ENCODE measurements around the gene NT5DC4. TPM values are rescaled to one million over a fixed set of nuclear protein-coding genes. Genes with fewer than 3 reads are reported as not detected.

NT5DC4 gene
- total and polyA plus RNA-seq, 2 of the 4 experiments (the other 2 are of a cell fraction): not detected

- ChIA-PET CTCF (no interaction called here), POLR2A (ENCODE audit: unreplicated experiment) (no interaction called here)
- no peak overlapping the region for H3K14ac ChIP-seq (replicated peaks; ENCODE audit: low read depth, low read length)
- no peak overlapping the region for H4K8ac ChIP-seq (ENCODE audit: low read depth in 2 of 2, low read length in 2 of 2)
- H3K18ac ChIP-seq (ENCODE audit: low read depth, low read length): no peak overlapping the region
- no peaks in the 10 kb centered on the region for H3K27me3 ChIP-seq (ENCODE audit: control insufficient read depth, insufficient read depth, low read length)
- WGBS, 2 experiments (ENCODE audit: extremely low coverage in 2 of 2, insufficient read length in 1 of 2): no CpG with 5 or more reads among the region's 2 CpGs
- DNase-seq (no peak), ATAC-seq (ENCODE audit: low read depth) (no peak)
- no peak overlapping the region for H2AFZ ChIP-seq (replicated peaks; ENCODE audit: low read length, poor library complexity)
- H2BK120ac ChIP-seq (ENCODE audit: low read depth, low read length): no peak overlapping the region
- H3K4ac ChIP-seq (ENCODE audit: low read depth, low read length): no peak overlapping the region
- H3K4me3 ChIP-seq (ENCODE audit: insufficient read depth, low read depth, low read length): no peak overlapping the region
- in situ Hi-C loops (cut with MboI; ENCODE audit: low sequenced_read_pairs) (no loop called here), intact Hi-C loops (cut with micrococcal nuclease) (no loop called here), dilution Hi-C loops (cut with HindIII; ENCODE audit: low sequenced_read_pairs, unreplicated experiment) (no loop called here)
- no peak overlapping the region for H3K9ac ChIP-seq (ENCODE audit: low read depth, low read length)
- H3K9me3 ChIP-seq (ENCODE audit: control insufficient read depth, insufficient read depth, low read length): no peaks in the 10 kb centered on the region
- H4K5ac ChIP-seq (ENCODE audit: low read depth, low read length): no peak overlapping the region
- H2AK5ac ChIP-seq (ENCODE audit: low read depth, low read length): no peak overlapping the region
- H2BK15ac ChIP-seq (ENCODE audit: low read depth, low read length): no peak overlapping the region
- no TSS peak for BruUV-seq (replicated peaks)
- no peak overlapping the region for H3K27ac ChIP-seq (ENCODE audit: insufficient read depth, low read length)
- H2BK5ac ChIP-seq (ENCODE audit: low read depth, low read length, poor library complexity, severe bottlenecking): no peak overlapping the region
- no peaks in the 10 kb centered on the region for H3K36me3 ChIP-seq (ENCODE audit: control insufficient read depth, insufficient read depth, low read length)
- TF ChIP-seq SMC3 (IDR thresholded peaks at IDR 0.05; ENCODE audit: low read depth, low read length): no peak
- no peak for TF ChIP-seq NFE2L2 (IDR thresholded peaks at IDR 0.05; ENCODE audit: low read depth, low read length)
- no peak for TF ChIP-seq CEBPB (IDR thresholded peaks at IDR 0.05; ENCODE audit: low read depth, low read length)
- no peak for TF ChIP-seq MXI1 (IDR thresholded peaks at IDR 0.05; ENCODE audit: borderline replicate concordance, low read depth, low read length)
- TF ChIP-seq CHD1 (IDR thresholded peaks at IDR 0.05; ENCODE audit: low read depth, low read length): no peak
- TF ChIP-seq RCOR1 (IDR thresholded peaks at IDR 0.05; ENCODE audit: insufficient replicate concordance, low read length): no peak
- no peak for TF ChIP-seq ELK1 (IDR thresholded peaks at IDR 0.05; ENCODE audit: borderline replicate concordance, low read depth, low read length)
- no peak for TF ChIP-seq MAFK (IDR thresholded peaks at IDR 0.05; ENCODE audit: low read depth, low read length)
- no peak for TF ChIP-seq CTCF (conservative IDR thresholded peaks at IDR 0.05; ENCODE audit: low read depth, low read length)
- no peak overlapping the region for H3K56ac ChIP-seq (ENCODE audit: extremely low read depth, insufficient read depth, low read length)
- H3K4me1 ChIP-seq (ENCODE audit: control insufficient read depth, insufficient read depth, low read length): 0 out of 2 replicates have a peak, but pooled peaks cover 4% of the 10 kb centered on the region
- H4K20me1 ChIP-seq (ENCODE audit: insufficient read depth, low read length): no peaks in the 10 kb centered on the region
- H3K23ac ChIP-seq (ENCODE audit: low read depth, low read length): no peak overlapping the region
- H3K9me1 ChIP-seq (ENCODE audit: insufficient read depth, low read length): no peaks in the 10 kb centered on the region
- H4K91ac ChIP-seq (ENCODE audit: insufficient read depth, low read depth, low read length): no peak overlapping the region
- no peak overlapping the region for H2BK20ac ChIP-seq (ENCODE audit: low read depth, low read length)
- no peaks in the 10 kb centered on the region for H3K79me1 ChIP-seq (ENCODE audit: low read depth in 1 of 2, low read length in 2 of 2)
- no peak overlapping the region for H3K4me2 ChIP-seq (ENCODE audit: low read depth, low read length)
- no peak overlapping the region for H2AK9ac ChIP-seq (replicated peaks; ENCODE audit: low read depth, low read length, poor library complexity)
These were observed 17.1 kb upstream of the NT5DC4 start for GRCh38 chr2:112703684-112704083.

Data from IMR-90 (cell line).